Measurements from ENCODE around the gene MAN1A1.

The MAN1A1 gene

DNA sequence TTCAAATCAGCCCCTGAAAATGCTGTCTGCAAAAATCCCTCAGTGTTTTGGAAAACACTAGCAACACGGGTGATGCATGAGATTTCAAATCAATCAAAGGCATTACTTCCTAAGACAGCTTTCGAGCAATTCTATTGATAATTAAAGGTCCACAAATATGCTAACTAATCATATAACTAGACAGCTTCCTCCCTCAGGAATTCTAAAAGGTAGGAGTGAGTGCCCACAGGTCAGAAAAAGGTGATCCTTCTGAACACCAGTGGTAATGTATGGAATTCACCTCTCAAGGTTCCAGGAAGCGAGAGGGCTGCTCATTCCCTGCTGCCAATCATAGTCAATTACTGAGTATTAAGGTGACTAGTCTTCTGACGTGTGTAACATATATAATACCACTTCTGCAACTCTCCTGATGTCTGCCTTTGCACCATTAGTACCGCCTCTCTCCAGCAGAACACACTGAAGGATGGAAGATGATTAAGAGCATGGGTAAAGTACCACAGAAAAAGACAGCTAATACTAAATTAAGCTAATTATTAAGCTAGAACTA lies 16.4 kb downstream of the MAN1A1 start:
- no peak for DNase-seq (ENCODE audit: extremely low read depth, low read depth)
- TF ChIP-seq, protein P1, sequence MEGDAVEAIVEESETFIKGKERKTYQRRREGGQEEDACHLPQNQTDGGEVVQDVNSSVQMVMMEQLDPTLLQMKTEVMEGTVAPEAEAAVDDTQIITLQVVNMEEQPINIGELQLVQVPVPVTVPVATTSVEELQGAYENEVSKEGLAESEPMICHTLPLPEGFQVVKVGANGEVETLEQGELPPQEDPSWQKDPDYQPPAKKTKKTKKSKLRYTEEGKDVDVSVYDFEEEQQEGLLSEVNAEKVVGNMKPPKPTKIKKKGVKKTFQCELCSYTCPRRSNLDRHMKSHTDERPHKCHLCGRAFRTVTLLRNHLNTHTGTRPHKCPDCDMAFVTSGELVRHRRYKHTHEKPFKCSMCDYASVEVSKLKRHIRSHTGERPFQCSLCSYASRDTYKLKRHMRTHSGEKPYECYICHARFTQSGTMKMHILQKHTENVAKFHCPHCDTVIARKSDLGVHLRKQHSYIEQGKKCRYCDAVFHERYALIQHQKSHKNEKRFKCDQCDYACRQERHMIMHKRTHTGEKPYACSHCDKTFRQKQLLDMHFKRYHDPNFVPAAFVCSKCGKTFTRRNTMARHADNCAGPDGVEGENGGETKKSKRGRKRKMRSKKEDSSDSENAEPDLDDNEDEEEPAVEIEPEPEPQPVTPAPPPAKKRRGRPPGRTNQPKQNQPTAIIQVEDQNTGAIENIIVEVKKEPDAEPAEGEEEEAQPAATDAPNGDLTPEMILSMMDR (IDR thresholded peaks at IDR 0.05; ENCODE audit: low read depth, low read length, missing control alignments) = no peak
- no peak overlapping the region for H3K4me3 ChIP-seq (replicated peaks; ENCODE audit: low read depth, low read length)

DNA sequence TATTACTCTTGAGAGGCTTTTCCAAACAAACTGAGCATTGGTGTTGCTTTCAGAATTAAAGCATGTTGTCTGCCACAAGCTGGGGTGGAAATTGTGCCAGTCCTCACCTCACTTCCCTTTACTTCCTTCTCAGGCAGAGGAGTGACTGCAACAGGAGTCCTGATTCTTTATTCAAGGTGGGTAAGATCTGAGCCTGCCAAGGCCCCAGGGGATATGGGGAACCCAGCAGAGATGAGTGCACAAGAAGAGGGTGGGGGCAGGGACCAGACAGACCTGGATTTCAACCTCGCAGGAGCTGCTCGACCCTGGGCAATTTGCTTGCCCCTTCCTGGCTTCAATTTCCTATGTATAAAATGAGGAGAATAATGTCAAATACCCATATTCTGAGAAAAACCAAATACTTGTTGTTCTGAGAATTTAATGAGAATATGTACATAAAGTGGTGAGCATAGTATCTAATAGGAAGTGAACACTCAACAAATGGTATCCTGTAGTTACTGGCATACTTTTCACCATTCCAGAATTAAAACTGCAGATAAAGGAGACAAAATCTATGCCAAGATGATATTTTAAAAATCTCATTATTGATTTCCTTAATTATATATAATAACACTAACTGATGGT lies 17.8 kb downstream of the MAN1A1 start:
- no peak overlapping the region for H3K4me3 ChIP-seq (replicated peaks; ENCODE audit: low read depth, low read length)

DNA sequence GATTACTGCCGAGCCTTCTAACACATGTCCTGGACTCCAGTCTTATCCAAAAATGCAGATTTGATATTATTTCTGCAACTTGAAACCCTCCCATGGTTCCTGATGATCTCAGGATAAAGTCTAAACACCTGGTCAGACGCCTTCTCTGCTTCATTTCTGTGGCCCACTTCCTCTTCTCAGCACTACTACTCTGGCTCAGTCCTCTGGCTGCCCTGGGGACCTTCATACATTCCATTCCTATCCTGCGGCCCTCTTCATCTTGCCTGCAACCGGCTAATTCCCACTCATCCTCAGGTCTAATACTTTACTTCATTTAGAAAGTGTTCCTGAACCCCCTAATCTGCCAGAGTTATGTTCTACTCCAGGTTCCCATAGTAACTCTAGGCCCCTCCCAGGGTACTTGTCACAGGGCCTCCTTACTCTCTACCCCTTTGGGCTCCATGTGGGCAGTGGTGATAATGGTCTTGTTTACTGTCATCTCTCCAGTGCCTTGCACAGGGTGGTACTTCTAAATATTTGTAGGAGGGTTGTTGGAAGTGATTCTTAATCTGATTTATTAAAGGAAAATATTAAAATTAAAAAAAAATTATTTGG lies 18.9 kb downstream of the MAN1A1 start:
- TF ChIP-seq, protein P1 (IDR thresholded peaks at IDR 0.05; ENCODE audit: low read depth, low read length, missing control alignments) = no peak
- no peak overlapping the region for H3K4me3 ChIP-seq (replicated peaks; ENCODE audit: low read depth, low read length)
- no peak for DNase-seq (ENCODE audit: extremely low read depth, low read depth)

More for the DNA sequence above, 17.8 kb downstream of the MAN1A1 start:
- TF ChIP-seq, protein P1 (IDR thresholded peaks at IDR 0.05; ENCODE audit: low read depth, low read length, missing control alignments) = no peak
- no peak for DNase-seq (ENCODE audit: extremely low read depth, low read depth)

DNA sequence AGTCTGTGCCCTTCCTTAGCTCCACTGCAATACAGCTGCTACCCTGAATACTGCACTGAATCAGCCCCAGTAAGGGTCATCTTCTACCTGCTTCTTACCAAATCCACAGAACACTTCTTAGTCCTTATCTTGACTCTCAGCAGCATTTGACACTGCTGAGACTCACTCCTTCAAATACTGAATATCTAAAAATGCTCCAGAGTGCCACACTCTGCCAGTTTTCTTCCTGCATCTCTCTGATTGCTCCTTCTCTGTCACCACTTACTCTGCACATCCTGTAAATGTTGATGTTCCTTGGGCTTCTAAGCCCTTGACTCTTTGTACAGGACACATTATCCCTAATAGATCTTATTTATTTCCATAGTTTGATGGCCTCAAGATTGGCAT lies 19.8 kb downstream of the MAN1A1 start:
- TF ChIP-seq, protein P1 (IDR thresholded peaks at IDR 0.05; ENCODE audit: low read depth, low read length, missing control alignments) = no peak
- no peak overlapping the region for H3K4me3 ChIP-seq (replicated peaks; ENCODE audit: low read depth, low read length)
- DNase-seq (ENCODE audit: extremely low read depth, low read depth) = no peak

DNA sequence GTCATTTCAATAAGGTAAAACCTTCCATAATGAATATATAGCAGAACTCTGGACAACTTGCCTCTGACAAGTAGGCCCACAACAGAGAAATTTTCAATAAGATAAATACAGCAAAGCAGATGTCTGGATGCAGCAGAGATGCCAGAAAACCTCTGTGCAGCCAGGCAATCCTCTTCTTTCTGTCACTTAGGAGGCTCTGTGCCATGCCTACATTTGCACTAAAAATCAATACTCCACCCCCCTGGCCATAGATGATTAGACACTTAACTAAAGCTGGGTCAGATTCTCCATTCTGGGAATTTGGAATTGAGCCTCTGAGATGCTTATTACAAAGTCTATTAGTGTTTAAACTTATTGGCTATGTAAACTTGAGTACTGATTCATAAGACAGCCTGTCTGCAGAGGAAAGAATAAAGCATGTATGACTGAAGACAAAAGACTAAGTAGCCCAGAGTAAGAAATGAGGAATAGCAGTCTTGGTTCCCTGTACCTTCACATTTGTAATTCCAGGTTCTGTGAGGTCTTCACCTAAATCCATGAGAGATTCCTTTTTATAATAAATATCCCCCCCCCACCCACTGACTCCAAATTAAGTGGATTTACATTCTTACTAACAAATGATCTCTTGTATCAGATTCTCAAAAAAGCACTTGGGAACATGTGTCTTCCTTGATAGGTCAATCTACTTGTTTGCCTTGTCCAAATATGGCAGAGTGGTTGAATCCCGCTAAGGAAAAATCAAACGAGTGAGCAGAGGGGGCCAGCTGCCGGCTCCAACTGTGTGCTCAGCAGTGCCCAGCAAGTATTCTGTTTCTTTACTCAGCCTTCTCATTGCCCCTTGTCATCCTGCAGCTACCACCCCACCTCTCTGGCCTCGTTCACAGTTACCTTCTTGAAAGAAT lies 20.4 kb downstream of the MAN1A1 start:
- no peak for DNase-seq (ENCODE audit: extremely low read depth, low read depth)
- TF ChIP-seq, protein P1 (IDR thresholded peaks at IDR 0.05; ENCODE audit: low read depth, low read length, missing control alignments) = no peak
- no peak overlapping the region for H3K4me3 ChIP-seq (replicated peaks; ENCODE audit: low read depth, low read length)

DNA sequence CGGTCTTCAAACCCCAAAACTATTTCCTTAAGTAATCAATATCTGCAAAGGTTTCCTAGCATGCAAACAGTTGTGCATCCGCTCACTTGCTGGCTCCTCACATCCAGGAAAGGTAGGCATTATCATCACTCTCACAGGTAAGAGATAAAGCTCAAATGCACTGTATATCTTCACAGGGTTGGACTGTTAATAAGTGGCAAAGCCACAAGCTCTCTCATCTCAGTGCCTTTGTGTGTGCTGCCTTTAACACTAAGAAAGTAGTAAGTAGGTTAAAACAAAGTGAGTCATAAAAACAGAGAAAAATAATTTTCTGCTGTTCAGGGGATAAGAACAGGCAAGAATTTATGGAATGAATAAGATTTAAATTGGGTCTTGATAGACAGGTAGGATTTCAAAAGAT lies 21.3 kb downstream of the MAN1A1 start:
- TF ChIP-seq, protein P1 (IDR thresholded peaks at IDR 0.05; ENCODE audit: low read depth, low read length, missing control alignments) = no peak
- DNase-seq (ENCODE audit: extremely low read depth, low read depth) = no peak
- no peak overlapping the region for H3K4me3 ChIP-seq (replicated peaks; ENCODE audit: low read depth, low read length)

Data from HFF-Myc (cell line).